ENCODE measurements around the gene CRYL1.

DNA sequence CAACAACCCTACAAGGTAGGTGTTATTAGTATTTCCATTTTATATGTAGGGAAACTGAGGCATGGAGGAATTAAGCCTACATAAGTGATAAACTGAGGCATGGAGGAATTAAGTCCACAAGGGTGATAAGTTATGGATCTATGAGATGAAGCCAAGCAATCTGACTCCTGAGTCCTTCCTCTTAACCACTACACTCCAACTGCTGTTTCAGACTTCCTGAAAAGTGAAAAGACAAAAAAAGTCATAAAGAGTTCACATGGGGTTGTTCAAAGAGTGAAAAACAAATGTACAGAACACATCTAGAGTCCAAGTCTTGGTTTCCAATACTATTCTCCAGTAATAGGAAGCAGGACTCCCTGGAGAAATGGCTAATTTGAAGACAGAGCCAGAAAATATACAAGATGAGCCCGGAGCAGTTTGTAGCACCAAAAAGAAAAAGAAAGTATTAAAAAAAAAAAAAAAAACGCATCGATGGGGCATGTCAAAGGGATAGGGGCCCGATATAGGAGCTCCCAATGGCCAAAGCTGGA, 12.1 kb downstream of the CRYL1 start:
- TF ChIP-seq, protein P1, sequence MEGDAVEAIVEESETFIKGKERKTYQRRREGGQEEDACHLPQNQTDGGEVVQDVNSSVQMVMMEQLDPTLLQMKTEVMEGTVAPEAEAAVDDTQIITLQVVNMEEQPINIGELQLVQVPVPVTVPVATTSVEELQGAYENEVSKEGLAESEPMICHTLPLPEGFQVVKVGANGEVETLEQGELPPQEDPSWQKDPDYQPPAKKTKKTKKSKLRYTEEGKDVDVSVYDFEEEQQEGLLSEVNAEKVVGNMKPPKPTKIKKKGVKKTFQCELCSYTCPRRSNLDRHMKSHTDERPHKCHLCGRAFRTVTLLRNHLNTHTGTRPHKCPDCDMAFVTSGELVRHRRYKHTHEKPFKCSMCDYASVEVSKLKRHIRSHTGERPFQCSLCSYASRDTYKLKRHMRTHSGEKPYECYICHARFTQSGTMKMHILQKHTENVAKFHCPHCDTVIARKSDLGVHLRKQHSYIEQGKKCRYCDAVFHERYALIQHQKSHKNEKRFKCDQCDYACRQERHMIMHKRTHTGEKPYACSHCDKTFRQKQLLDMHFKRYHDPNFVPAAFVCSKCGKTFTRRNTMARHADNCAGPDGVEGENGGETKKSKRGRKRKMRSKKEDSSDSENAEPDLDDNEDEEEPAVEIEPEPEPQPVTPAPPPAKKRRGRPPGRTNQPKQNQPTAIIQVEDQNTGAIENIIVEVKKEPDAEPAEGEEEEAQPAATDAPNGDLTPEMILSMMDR (IDR thresholded peaks at IDR 0.05), result no peak
- TF ChIP-seq POLR2A (IDR thresholded peaks at IDR 0.05), result no peak

Measured in adrenal gland (tissue), 5 donors.